Head of caudate nucleus (tissue), 42 donors: ENCODE results near the gene GPR65.
"Not testable (repeated sequence)": the region's sequence is repeated elsewhere in the genome, so short reads cannot be mapped to it uniquely, and the experiment has no call there.

Experiments used
- DNase-seq, 42 donors: peaks; one replicate each; pipeline versions ENCODE4 v3.0.0 to v3.0.0-alpha.2; 2020 to 2021; ENCODE audit warnings: mixed read lengths in 7 of 42
- intact Hi-C: fragments of 100-400 bp; cut with DNase I; formaldehyde crosslinking; loops from one replicate; pipeline ENCODE4 v1.15.0; 2022

GPR65 gene

GRCh38 chr14:87998482-87998881 lies 6.5 kb upstream of the GPR65 start:
- intact Hi-C loops = loop anchor here (10.0 kb wide), 1 partner anchor 556 kb away; the partner anchor contains the start of gene PTPN21
- DNase-seq = no peak

- no peak for DNase-seq
- intact Hi-C loops = loop anchor here (10.0 kb wide), 1 partner anchor 556 kb away; the partner anchor contains the start of gene PTPN21
These were observed 5.7 kb upstream of the GPR65 start for GRCh38 chr14:87999277-87999676.

GRCh38 chr14:88002421-88003075 lies 2.4 kb upstream of the GPR65 start:
- intact Hi-C loops = no loop called here
- DNase-seq = peak in 2 of 42 donors; percentile 6 to 11

GRCh38 chr14:88003425-88003824 lies 1.5 kb upstream of the GPR65 start:
- intact Hi-C loops = no loop called here

GRCh38 chr14:88004506-88005036 lies 364 bp upstream of the GPR65 start:
- DNase-seq = no peak
- intact Hi-C loops = no loop called here

More at GRCh38 chr14:88003425-88003824, 1.5 kb upstream of the GPR65 start:
- no peak for DNase-seq

- intact Hi-C loops = no loop called here
- no peak for DNase-seq
These were observed 1.3 kb downstream of the GPR65 start for GRCh38 chr14:88005978-88006851.

- intact Hi-C loops = no loop called here
- no peak for DNase-seq
These were observed 2.7 kb downstream of the GPR65 start for GRCh38 chr14:88007608-88008007.

- no peak for DNase-seq
- intact Hi-C loops = no loop called here
These were observed 3.3 kb downstream of the GPR65 start for GRCh38 chr14:88008039-88008742.

- intact Hi-C loops = no loop called here
- no peak for DNase-seq
These were observed 4.6 kb downstream of the GPR65 start for GRCh38 chr14:88009486-88009885.

- no peak for DNase-seq
- intact Hi-C loops = no loop called here
These were observed 5.4 kb downstream of the GPR65 start for GRCh38 chr14:88010331-88010730.

- intact Hi-C loops = no loop called here
- DNase-seq = no peak
These were observed 7.6 kb downstream of the GPR65 start for GRCh38 chr14:88012495-88012894.

- peak; percentile 21 to 90 (median 74) for DNase-seq
- intact Hi-C loops = no loop called here
These were observed 8.9 kb downstream of the GPR65 start for GRCh38 chr14:88013750-88014349.

GRCh38 chr14:88016768-88017167 lies 11.8 kb downstream of the GPR65 start:
- intact Hi-C loops = no loop called here

GRCh38 chr14:88017535-88017934 lies 12.6 kb downstream of the GPR65 start:
- intact Hi-C loops = no loop called here
- no peak for DNase-seq

More at GRCh38 chr14:88016768-88017167, 11.8 kb downstream of the GPR65 start:
- DNase-seq = no peak

- intact Hi-C loops = no loop called here
- DNase-seq = no peak
These were observed 18.8 kb downstream of the GPR65 start for GRCh38 chr14:88023658-88024187.

- DNase-seq, intact Hi-C loops: not testable (repeated sequence)
These were observed 19.5 kb downstream of the GPR65 start for GRCh38 chr14:88024252-88025086.

- DNase-seq = no peak
- intact Hi-C loops = no loop called here
These were observed 20.4 kb downstream of the GPR65 start for GRCh38 chr14:88025313-88025712.

- DNase-seq = no peak
- intact Hi-C loops = no loop called here
These were observed 22.0 kb downstream of the GPR65 start for GRCh38 chr14:88026890-88027289.
